ENCODE measurements around the gene COLEC11. TPM values are rescaled to one million over a fixed set of nuclear protein-coding genes. Genes with fewer than 3 reads are reported as not detected.

The COLEC11 gene
- total and polyA plus RNA-seq, 10 donors: 0.64 to 8.0 (median 3.1) TPM

DNA sequence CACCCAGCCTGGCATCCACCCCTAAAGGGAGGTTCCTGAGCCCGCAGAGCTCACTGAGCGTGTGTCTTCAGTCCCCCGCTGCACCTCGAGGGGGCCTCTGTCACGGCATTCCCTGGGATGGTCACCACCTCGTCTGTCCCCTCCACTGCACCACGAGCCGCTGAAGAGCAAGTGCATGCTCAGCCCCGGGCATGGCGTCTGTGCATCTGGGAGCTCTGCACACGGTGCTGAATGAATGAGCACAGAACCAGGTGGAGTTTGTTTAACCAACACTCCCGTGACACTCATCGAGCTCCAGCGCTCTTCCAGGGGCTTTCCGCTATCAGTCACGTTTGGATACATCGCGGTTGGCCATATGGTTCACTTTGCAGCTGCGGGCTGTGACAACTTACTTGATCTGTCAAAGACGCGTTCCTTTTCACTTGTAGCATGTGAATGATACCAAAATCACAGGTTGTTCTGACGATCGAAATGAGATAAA, 72.3 kb downstream of the COLEC11 start:
- Histone ChIP-seq H3K36me3 (no peaks in the 10 kb centered on the region), H3K27ac (no peak overlapping the region), H3K27me3 (replicated peaks in 1 of 7) (no peaks in the 10 kb centered on the region), H3K4me3 (no peak overlapping the region), H3K9me3 (no peaks in the 10 kb centered on the region), H3K4me1 (peaks cover 0 to under 1% (median 0%) of the 10 kb centered on the region in 6 donors)
- intact Hi-C loops (cut with DNase I; ENCODE audit: low total_unique reads): no loop called here
- WGBS, 5 donors: 69 to 88% (median 77%) methylated on average over 22 to 23 of the region's 23 CpGs
- DNase-seq: no peak
- TF ChIP-seq POLR2A (IDR thresholded peaks at IDR 0.05) (no peak), POLR2AphosphoS5 (IDR thresholded peaks at IDR 0.05) (no peak)
- TF ChIP-seq, protein P1, sequence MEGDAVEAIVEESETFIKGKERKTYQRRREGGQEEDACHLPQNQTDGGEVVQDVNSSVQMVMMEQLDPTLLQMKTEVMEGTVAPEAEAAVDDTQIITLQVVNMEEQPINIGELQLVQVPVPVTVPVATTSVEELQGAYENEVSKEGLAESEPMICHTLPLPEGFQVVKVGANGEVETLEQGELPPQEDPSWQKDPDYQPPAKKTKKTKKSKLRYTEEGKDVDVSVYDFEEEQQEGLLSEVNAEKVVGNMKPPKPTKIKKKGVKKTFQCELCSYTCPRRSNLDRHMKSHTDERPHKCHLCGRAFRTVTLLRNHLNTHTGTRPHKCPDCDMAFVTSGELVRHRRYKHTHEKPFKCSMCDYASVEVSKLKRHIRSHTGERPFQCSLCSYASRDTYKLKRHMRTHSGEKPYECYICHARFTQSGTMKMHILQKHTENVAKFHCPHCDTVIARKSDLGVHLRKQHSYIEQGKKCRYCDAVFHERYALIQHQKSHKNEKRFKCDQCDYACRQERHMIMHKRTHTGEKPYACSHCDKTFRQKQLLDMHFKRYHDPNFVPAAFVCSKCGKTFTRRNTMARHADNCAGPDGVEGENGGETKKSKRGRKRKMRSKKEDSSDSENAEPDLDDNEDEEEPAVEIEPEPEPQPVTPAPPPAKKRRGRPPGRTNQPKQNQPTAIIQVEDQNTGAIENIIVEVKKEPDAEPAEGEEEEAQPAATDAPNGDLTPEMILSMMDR (IDR thresholded peaks at IDR 0.05 in 8 of 11, conservative IDR thresholded peaks at IDR 0.05 in 3 of 11): no peak

DNA sequence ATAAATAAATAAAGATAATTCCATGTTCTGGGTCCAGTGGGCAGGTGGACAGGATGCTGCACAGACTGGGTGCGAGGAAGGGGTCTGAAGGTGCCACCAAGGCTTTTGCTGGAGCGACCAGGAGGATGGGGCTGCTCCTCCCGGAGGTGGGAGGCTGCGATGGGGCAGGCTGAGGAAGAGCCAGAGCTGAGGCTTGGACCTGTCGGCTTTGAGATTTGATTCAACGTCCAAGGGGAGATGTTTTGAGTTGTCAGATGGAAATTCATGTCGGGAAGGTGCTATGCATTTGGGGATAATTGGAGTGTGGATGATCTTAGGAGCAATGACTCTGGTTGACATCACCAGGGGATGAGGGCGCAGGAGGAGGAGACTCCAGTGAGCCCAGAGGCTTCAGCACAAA, 74.7 kb downstream of the COLEC11 start:
- no peak for DNase-seq
- TF ChIP-seq POLR2AphosphoS5 (IDR thresholded peaks at IDR 0.05): no peak
- TF ChIP-seq, protein P1 (IDR thresholded peaks at IDR 0.05 in 8 of 11, conservative IDR thresholded peaks at IDR 0.05 in 3 of 11): no peak
- no peak for TF ChIP-seq POLR2A (IDR thresholded peaks at IDR 0.05)
- Histone ChIP-seq H3K36me3 (no peaks in the 10 kb centered on the region), H3K27ac (no peak overlapping the region), H3K9me3 (no peaks in the 10 kb centered on the region), H3K4me1 (no peaks in the 10 kb centered on the region), H3K4me3 (no peak overlapping the region), H3K27me3 (replicated peaks in 1 of 7) (no peaks in the 10 kb centered on the region)
- intact Hi-C loops (cut with DNase I; ENCODE audit: low total_unique reads): no loop called here
- WGBS, 5 donors: 76 to 91% (median 83%) methylated on average over 8 of the region's 8 CpGs

DNA sequence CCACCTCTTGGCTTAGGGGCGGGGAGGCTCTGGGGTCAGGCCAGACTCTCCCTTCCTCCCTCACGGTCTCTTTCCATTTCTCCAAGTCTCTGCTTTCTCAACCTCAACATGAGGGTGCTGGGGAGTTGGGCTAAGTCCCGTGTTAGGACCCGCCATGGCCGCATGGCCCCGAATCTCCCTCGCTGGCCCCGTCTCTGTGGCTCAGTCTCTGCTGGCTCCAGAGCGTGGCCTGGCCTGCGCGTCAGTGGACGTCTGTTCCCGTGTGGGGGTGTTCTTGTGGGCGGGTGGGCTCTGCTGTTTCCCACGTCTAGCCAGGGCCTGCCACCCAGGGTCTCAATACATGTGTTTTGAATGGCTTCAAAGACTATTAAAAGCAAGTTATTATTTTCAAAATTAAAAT, 75.5 kb downstream of the COLEC11 start:
- Histone ChIP-seq H3K27ac (no peak overlapping the region), H3K27me3 (replicated peaks in 1 of 7) (no peaks in the 10 kb centered on the region), H3K4me1 (no peaks in the 10 kb centered on the region), H3K36me3 (no peaks in the 10 kb centered on the region), H3K4me3 (no peak overlapping the region), H3K9me3 (no peaks in the 10 kb centered on the region)
- no peak for TF ChIP-seq POLR2AphosphoS5 (IDR thresholded peaks at IDR 0.05)
- TF ChIP-seq POLR2A (IDR thresholded peaks at IDR 0.05): no peak
- TF ChIP-seq, protein P1 (IDR thresholded peaks at IDR 0.05 in 8 of 11, conservative IDR thresholded peaks at IDR 0.05 in 3 of 11): no peak
- 86 to 93% (median 88%) methylated on average over 15 of the region's 15 CpGs for WGBS, 5 donors
- intact Hi-C loops (cut with DNase I; ENCODE audit: low total_unique reads): no loop called here
- no peak for DNase-seq

DNA sequence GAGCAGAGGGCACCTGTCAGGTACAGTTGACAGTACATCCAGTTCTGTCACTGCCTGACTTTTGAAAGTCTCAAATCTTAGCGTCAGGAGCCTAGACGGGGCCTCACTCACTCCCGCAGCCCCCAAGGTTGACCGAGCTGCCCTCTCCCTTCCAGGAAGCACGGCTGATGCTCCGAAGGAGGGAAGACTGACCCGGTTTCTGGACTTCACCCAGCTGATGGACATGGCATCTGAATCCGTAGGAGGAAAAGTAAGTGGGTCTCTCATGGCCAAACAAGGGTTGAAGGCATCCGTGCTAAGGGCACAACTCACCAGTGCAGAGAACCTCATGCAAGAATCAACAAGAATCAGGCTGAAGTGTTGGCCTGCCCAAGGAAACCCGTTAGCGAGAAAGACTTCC, 76.0 kb downstream of the COLEC11 start:
- TF ChIP-seq POLR2A (IDR thresholded peaks at IDR 0.05) (no peak), POLR2AphosphoS5 (IDR thresholded peaks at IDR 0.05) (no peak)
- TF ChIP-seq, protein P1 (IDR thresholded peaks at IDR 0.05 in 8 of 11, conservative IDR thresholded peaks at IDR 0.05 in 3 of 11): no peak
- H3K4me1 ChIP-seq: no peaks in the 10 kb centered on the region
- H3K4me3 ChIP-seq: no peak overlapping the region
- H3K27ac ChIP-seq: no peak overlapping the region
- no peaks in the 10 kb centered on the region for H3K27me3 ChIP-seq (replicated peaks in 1 of 7)
- H3K9me3 ChIP-seq: no peaks in the 10 kb centered on the region
- DNase-seq: no peak
- WGBS, 5 donors: 82 to 89% (median 87%) methylated on average over 7 to 11 of the region's 11 CpGs
- intact Hi-C loops (cut with DNase I; ENCODE audit: low total_unique reads): no loop called here
- no peaks in the 10 kb centered on the region for H3K36me3 ChIP-seq

Measured in spleen (tissue), 11 donors.